ENCODE results near the gene WDR7. TPM values are rescaled to one million over a fixed set of nuclear protein-coding genes. Genes with fewer than 3 reads are reported as not detected.
A peak's percentile ranks its signal among the peaks of the same experiment; 100 is the strongest.

WDR7 gene
- total and polyA plus RNA-seq, 4 donors = 3.7 to 42.7 (median 19.0) TPM

DNA sequence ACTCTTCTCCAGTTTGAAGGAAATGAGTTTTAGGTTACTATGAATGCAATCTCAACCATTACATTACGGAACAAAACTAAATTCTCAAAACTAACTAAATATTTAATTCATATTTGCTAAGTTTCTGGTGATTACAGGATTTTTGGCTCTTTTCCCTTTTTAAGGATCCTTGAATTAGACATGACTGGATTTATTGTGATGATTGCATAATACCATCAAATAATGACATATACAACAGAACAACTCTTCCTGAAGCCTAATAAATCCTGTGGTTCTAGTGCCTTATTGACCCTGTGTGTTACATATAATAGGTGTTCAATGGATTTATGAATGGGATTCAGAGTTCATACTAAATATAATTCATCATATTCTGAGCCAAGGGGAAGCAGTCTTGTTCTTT is 90.5 kb downstream of the WDR7 start:
- Histone ChIP-seq H3K27ac (ENCODE audit: low read depth in 1 of 2, low read length in 1 of 2) (no peak overlapping the region), H3K27me3 (ENCODE audit: control insufficient read depth in 3 of 3, insufficient read depth in 3 of 3, low read length in 2 of 3) (no peaks in the 10 kb centered on the region), H3K4me3 (no peak overlapping the region), H3K36me3 (ENCODE audit: control insufficient read depth in 4 of 4, insufficient read depth in 4 of 4, low read length in 4 of 4) (peaks cover 0 to 5% (median 0%) of the 10 kb centered on the region in 4 donors), H3K4me1 (ENCODE audit: control insufficient read depth in 5 of 5, insufficient read depth in 5 of 5, low read length in 5 of 5) (peaks cover 0 to 10% (median 0%) of the 10 kb centered on the region in 5 donors), H3K9ac (ENCODE audit: insufficient read depth in 1 of 2, low read length in 2 of 2) (no peak overlapping the region), H3K9me3 (ENCODE audit: control insufficient read depth in 4 of 4, insufficient read depth in 3 of 4, low read length in 3 of 4) (no peaks in the 10 kb centered on the region)
- peak in 1 of 3 donors; percentile 4 for DNase-seq
- 89 to 94% methylated on average over 1 of the region's 1 CpG for WGBS, 2 donors
- no peak for ATAC-seq (ENCODE audit: insufficient read depth, low FRiP score)
- TF ChIP-seq, protein P1, sequence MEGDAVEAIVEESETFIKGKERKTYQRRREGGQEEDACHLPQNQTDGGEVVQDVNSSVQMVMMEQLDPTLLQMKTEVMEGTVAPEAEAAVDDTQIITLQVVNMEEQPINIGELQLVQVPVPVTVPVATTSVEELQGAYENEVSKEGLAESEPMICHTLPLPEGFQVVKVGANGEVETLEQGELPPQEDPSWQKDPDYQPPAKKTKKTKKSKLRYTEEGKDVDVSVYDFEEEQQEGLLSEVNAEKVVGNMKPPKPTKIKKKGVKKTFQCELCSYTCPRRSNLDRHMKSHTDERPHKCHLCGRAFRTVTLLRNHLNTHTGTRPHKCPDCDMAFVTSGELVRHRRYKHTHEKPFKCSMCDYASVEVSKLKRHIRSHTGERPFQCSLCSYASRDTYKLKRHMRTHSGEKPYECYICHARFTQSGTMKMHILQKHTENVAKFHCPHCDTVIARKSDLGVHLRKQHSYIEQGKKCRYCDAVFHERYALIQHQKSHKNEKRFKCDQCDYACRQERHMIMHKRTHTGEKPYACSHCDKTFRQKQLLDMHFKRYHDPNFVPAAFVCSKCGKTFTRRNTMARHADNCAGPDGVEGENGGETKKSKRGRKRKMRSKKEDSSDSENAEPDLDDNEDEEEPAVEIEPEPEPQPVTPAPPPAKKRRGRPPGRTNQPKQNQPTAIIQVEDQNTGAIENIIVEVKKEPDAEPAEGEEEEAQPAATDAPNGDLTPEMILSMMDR (IDR thresholded peaks at IDR 0.05; ENCODE audit: control extremely low read depth, extremely low read depth) = no peak

- 92 to 93% methylated on average over 4 of the region's 4 CpGs for WGBS, 2 donors
- no peak for DNase-seq
- Histone ChIP-seq H3K27me3 (ENCODE audit: control insufficient read depth in 3 of 3, insufficient read depth in 3 of 3, low read length in 2 of 3) (no peaks in the 10 kb centered on the region), H3K9me3 (ENCODE audit: control insufficient read depth in 4 of 4, insufficient read depth in 3 of 4, low read length in 3 of 4) (no peaks in the 10 kb centered on the region), H3K4me1 (ENCODE audit: control insufficient read depth in 5 of 5, insufficient read depth in 5 of 5, low read length in 5 of 5) (peaks cover 0 to 14% (median 0%) of the 10 kb centered on the region in 5 donors), H3K9ac (ENCODE audit: insufficient read depth in 1 of 2, low read length in 2 of 2) (no peak overlapping the region), H3K27ac (ENCODE audit: low read depth in 1 of 2, low read length in 1 of 2) (no peak overlapping the region), H3K4me3 (no peak overlapping the region), H3K36me3 (ENCODE audit: control insufficient read depth in 4 of 4, insufficient read depth in 4 of 4, low read length in 4 of 4) (peaks cover 0 to 5% (median 0%) of the 10 kb centered on the region in 4 donors)
- no peak for ATAC-seq (ENCODE audit: insufficient read depth, low FRiP score)
- TF ChIP-seq, protein P1 (IDR thresholded peaks at IDR 0.05; ENCODE audit: control extremely low read depth, extremely low read depth) = no peak
These were observed 92.0 kb downstream of the WDR7 start for GRCh38 chr18:56743115-56743514.

DNA sequence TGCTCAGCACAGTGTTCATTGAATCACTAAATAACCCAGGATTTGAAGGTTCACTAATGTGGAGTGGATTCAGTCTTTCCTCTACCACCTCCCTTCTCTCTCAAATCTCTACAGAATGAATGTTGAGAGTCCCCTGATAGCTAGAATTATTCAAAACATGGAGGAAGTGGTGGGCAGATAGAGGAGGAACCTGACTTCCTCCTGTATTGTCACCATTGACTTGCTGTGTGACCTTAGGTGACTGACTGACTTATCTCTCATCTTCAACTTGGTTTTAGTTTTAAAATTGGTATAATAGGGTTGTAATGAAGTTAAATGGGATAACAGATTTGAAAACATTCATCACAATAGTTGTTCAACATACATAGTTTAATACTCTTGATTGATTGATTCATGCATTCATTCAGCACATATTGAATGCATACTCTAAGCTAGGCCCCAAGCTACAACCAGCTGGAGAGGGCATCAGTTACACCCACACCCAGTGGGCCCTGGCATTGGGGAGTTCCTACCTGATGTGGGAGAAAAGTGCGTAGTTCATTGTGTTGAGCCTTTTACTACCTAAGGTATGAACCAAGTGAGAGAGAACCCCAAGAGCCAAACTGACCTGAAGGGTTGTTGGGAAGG is 96.0 kb downstream of the WDR7 start:
- WGBS, 2 donors = 98 to 100% methylated on average over 1 of the region's 1 CpG
- Histone ChIP-seq H3K27ac (ENCODE audit: low read depth in 1 of 2, low read length in 1 of 2) (no peak overlapping the region), H3K36me3 (ENCODE audit: control insufficient read depth in 4 of 4, insufficient read depth in 4 of 4, low read length in 4 of 4) (peaks cover 0 to 5% (median under 1%) of the 10 kb centered on the region in 4 donors), H3K4me1 (ENCODE audit: control insufficient read depth in 5 of 5, insufficient read depth in 5 of 5, low read length in 5 of 5) (peaks cover 0 to 10% (median 0%) of the 10 kb centered on the region in 5 donors), H3K9me3 (ENCODE audit: control insufficient read depth in 4 of 4, insufficient read depth in 3 of 4, low read length in 3 of 4) (no peaks in the 10 kb centered on the region), H3K9ac (ENCODE audit: insufficient read depth in 1 of 2, low read length in 2 of 2) (no peak overlapping the region), H3K4me3 (no peak overlapping the region), H3K27me3 (ENCODE audit: control insufficient read depth in 3 of 3, insufficient read depth in 3 of 3, low read length in 2 of 3) (no peaks in the 10 kb centered on the region)
- TF ChIP-seq, protein P1 (IDR thresholded peaks at IDR 0.05; ENCODE audit: control extremely low read depth, extremely low read depth) = no peak
- no peak for DNase-seq
- no peak for ATAC-seq (ENCODE audit: insufficient read depth, low FRiP score)

DNA sequence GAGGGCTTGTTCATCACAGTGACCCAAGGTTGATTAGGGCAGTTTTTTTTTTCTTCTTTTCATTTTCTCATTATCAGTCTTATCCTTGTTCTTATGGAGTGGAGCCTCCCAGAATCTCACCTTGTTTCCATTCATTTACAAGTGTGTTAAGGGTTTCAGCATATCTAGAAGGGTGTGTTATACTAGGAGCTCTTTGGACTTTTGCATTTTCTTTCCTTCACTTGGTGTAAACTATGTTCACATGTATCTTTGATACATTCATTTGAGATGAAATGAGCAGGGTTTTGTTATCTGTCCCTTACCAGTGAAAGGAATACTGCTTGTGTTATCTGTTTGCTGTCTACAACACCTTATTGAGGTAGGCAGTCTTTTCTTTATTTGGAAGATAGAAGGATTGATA is 96.7 kb downstream of the WDR7 start:
- H3K36me3 ChIP-seq (ENCODE audit: control insufficient read depth in 4 of 4, insufficient read depth in 4 of 4, low read length in 4 of 4) = peaks cover 0 to 5% (median 1%) of the 10 kb centered on the region in 4 donors

More for the DNA sequence above, 96.7 kb downstream of the WDR7 start:
- Histone ChIP-seq H3K4me1 (ENCODE audit: control insufficient read depth in 5 of 5, insufficient read depth in 5 of 5, low read length in 5 of 5) (peaks cover 0 to 10% (median 0%) of the 10 kb centered on the region in 5 donors), H3K9me3 (ENCODE audit: control insufficient read depth in 4 of 4, insufficient read depth in 3 of 4, low read length in 3 of 4) (no peaks in the 10 kb centered on the region), H3K9ac (ENCODE audit: insufficient read depth in 1 of 2, low read length in 2 of 2) (no peak overlapping the region), H3K27ac (ENCODE audit: low read depth in 1 of 2, low read length in 1 of 2) (no peak overlapping the region), H3K27me3 (ENCODE audit: control insufficient read depth in 3 of 3, insufficient read depth in 3 of 3, low read length in 2 of 3) (no peaks in the 10 kb centered on the region), H3K4me3 (no peak overlapping the region)
- TF ChIP-seq, protein P1 (IDR thresholded peaks at IDR 0.05; ENCODE audit: control extremely low read depth, extremely low read depth) = no peak
- no peak for DNase-seq
- no peak for ATAC-seq (ENCODE audit: insufficient read depth, low FRiP score)

Data from lung (tissue), 12 donors.